GM10266 (cell line): Measurements from ENCODE around the gene UPF3B.
"Not testable (repeated sequence)": the region's sequence is repeated elsewhere in the genome, so short reads cannot be mapped to it uniquely, and the experiment has no call there.

ENCODE experiments used
- DNase-seq: peaks from one replicate; pipeline ENCODE4 v3.0.0; 2012; ENCODE audit errors: extremely low spot score
- TF ChIP-seq, protein P1 (sequence below): IDR thresholded peaks from 2 replicates; pipeline ENCODE4 v1.5.1; 2012; ENCODE audit warnings: mild to moderate bottlenecking, low read depth; ENCODE audit not compliant: control insufficient read depth, insufficient read depth; ENCODE audit errors: missing control alignments

The UPF3B gene

DNA sequence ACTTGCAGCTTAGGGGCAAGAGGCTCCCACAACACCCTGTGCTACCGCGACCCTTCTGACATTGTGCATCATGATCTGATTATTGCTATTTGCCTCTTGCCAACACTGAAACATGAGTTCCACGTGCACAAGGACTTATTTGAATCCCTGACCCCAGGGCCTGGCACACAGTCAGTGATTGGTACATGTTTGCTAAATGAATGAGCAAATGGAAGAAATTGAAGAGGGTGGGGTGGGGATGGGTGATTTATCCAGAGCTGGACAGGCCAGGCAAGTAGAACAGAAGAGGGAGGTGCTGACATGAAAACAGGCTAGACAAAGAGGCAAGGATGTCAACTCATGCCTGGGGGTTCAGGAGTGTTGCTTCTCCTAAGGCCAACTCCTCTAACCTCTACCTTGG is 36.5 kb downstream of the UPF3B start:
- TF ChIP-seq, protein P1, sequence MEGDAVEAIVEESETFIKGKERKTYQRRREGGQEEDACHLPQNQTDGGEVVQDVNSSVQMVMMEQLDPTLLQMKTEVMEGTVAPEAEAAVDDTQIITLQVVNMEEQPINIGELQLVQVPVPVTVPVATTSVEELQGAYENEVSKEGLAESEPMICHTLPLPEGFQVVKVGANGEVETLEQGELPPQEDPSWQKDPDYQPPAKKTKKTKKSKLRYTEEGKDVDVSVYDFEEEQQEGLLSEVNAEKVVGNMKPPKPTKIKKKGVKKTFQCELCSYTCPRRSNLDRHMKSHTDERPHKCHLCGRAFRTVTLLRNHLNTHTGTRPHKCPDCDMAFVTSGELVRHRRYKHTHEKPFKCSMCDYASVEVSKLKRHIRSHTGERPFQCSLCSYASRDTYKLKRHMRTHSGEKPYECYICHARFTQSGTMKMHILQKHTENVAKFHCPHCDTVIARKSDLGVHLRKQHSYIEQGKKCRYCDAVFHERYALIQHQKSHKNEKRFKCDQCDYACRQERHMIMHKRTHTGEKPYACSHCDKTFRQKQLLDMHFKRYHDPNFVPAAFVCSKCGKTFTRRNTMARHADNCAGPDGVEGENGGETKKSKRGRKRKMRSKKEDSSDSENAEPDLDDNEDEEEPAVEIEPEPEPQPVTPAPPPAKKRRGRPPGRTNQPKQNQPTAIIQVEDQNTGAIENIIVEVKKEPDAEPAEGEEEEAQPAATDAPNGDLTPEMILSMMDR: no peak
- DNase-seq: no peak

DNA sequence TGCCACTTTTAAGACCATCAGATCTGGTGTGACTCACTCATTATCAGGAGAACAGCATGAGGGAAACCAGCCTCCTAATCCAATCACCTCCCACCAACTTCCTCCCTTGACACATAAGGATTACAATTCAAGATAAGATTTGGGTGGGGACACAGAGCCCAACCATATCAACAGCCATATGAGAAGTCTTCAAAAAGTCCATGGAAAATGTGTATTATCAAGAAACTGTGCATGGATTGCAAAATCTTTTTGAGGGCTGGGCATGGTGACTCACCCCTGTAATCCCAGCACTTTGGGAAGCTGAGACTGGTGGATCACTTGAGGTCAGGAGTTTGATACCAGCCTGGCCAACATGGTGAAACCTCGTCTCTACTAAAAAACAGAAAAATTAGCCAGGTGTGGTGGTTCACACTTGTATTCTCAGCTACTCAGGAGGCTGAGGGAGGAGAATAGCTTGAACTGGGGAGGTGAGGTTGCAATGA is 43.5 kb downstream of the UPF3B start:
- no peak for DNase-seq
- TF ChIP-seq, protein P1: no peak

DNA sequence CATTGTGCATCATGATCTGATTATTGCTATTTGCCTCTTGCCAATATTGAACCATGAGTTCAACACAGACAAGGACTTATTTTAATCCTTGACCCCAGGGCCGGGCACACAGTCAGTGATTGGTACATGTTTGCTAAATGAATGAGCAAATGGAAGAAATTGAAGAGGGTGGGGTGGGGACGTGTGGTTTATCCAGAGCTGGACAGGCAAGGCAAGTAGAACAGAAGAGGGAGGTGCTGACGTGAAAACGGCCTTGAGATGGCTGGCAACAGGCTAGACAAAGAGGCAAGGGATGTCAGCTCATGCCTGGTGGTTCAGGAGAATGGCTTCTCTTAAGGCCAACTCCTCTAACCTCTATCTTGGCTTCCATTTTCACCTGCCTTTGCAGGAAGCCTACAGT is 44.3 kb downstream of the UPF3B start:
- DNase-seq: not testable (repeated sequence)

DNA sequence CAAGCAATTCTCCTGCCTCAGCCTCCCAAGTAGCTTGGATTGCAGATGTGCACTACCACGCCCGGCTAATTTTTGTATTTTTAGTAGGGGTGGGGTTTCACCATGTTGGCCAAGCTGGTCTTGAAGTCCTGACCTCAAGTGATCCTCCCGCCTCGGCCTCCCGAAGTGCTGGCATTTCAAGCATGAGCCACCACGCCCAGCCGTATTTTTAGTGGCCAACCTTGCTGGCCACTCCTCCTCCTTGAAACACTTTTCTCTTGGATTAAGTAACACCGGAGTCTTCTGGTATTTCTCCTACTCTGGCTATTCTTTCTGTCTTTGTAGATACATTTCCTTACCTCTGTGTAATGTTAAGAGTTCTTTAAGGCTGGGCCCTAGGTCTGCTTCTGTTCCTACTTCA is 50.2 kb downstream of the UPF3B start:
- no peak for DNase-seq
- TF ChIP-seq, protein P1: no peak

DNA sequence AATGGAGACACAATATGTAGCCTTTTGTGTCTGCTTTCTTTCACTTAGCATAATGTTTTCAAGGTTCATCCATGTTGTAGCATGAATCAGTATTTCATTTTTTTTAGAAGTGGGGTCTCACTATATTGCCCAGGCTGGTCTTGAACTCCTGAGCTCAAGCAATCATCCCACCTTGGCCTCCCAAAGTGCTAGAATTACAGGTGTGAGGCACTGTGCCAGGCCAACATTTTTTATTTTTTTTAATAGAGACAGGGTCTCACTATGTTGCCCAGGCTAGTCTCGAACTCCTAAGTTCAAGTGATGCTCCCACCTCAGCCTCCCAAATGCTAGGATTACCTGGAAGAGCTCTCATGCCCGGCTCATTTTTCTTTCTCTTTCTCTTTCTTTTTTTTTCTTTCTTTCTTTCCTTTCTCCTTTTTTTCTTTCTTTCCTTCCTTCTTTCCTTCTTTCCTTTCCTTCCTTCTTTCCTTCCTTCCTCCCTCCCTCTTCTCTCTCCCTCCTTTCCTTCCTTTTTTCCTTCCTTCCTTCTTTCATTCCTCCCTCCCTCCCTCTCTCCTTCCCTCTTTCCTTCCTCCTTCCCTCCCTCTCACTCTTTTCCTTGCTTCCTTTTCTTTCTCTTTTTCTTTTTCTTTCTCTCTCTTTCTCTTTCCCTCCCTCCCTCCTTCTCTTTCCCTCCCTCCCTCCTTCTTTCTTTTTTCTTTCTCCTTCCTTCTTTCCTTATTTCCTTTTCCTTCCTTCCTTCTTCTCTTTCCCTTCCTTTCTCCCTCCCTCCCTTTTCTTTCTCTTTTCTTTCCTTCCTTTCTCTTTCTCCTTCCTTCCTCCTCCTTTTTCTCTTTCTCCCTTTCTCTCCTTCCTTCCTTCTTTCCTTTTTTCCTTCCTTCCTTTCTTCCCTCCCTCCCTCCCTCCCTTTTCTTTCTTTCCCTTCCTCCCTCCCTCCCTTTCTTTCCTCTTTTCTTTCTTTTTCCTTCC is 51.2 kb downstream of the UPF3B start:
- no peak for DNase-seq
- TF ChIP-seq, protein P1: no peak

DNA sequence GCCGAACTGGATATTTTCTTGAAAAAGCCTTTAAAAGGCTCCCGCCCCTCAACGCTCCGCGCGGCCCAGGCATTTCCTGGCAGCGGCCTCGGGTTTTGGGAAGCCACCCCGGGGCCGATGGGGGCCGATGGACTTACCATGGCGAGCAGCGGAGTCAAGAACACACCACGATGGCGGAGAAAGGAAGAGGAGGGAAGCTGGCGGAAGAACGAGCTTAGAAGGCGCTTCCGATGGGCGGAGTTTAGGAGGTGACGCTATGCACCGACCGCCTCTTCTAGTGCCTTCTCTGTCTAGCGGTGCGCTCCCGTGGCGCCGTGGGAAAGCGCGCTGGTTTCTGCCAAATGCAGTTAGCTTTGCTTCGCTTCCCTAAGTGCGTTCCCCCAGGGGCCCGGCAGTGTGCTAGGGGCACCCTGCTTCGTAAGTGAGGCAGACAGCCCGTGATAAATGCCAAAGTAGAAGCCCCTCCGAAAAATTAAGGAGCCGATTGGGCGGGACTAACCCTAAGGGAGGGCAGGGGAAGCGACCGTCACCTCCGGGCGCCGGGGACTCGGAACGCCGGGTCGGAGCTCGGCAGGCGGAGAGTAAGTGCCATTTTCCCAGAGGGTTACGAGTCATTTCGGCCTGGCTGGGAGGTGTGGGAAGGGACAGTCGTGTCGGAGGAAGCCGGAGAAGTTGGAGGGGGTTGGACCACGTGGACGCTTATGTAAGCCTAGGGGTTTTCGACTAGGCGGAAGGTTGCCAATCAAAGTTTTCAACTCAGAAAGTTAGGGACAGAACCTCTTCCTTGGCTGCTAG is 61.1 kb downstream of the UPF3B start, which contains the start of gene RPL39:
Gene RPL39, minus strand, starts transcription at position 194 of the 795 bp plus-strand sequence. Its CDS starts 54 bp downstream, at position 140.
- peak; percentile 58 for DNase-seq
- TF ChIP-seq, protein P1: no peak

DNA sequence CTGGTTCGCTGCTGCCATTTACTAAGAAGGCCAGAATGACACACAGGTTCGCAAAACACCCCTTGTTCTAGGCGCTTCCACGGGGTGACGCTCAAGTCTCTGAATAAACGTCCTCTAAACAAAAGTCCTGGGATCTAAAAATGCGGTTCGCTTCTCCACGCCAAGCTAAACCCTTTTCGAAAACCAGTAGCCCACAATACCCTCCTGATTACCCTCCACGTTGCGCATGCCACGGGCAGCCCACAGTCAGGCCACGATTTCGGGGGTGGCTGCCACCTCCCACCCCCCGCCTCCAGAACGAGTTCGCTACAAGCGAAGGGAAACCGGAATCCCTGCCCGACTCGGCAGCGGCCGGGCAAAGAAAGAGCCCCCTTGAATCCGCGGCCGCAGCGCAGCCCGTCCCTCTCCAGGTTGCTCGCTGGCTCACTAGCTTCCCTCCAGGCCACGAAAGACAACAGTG is 61.8 kb downstream of the UPF3B start:
- TF ChIP-seq, protein P1: peak; percentile 11
- no peak for DNase-seq
